Activated CD4-positive, alpha-beta memory T cell treated with anti-CD3 and anti-CD28 coated beads for 36 hours (primary cell): ENCODE data around the gene ADD1. TPM values are rescaled to one million over a fixed set of nuclear protein-coding genes. Genes with fewer than 3 reads are reported as not detected.

Experiments
- CTCF ChIA-PET: fragments of 350-600 bp; sonication (Branson Sonifier 250); formaldehyde crosslinking; loops from one replicate; lab custom pipeline; 2021; ENCODE audit warnings: antibody characterized with exemption, inconsistent platforms; lab: Charles Lee
- POLR2A ChIA-PET: fragments of 350-600 bp; sonication (Branson Sonifier 250); formaldehyde crosslinking; loops from one replicate; lab custom pipeline; 2021; ENCODE audit warnings: antibody characterized with exemption; lab: Charles Lee
- DNase-seq: peaks from one replicate; pipeline ENCODE4 v3.0.0-alpha.2; 2020
- H3K27ac Mint-ChIP-seq: one replicate; pipeline ENCODE4 v1.8.0; 2021; ENCODE audit warnings: mixed read lengths
- H3K27me3 Mint-ChIP-seq: one replicate; pipeline ENCODE4 v1.8.0; 2021; ENCODE audit warnings: mixed read lengths
- H3K36me3 Mint-ChIP-seq: one replicate; pipeline ENCODE4 v1.8.0; 2021; ENCODE audit warnings: mixed read lengths
- H3K4me1 Mint-ChIP-seq: one replicate; pipeline ENCODE4 v1.8.0; 2021; ENCODE audit warnings: low read depth, mixed read lengths
- H3K4me3 Mint-ChIP-seq: one replicate; pipeline ENCODE4 v1.8.0; 2021; ENCODE audit warnings: mild to moderate bottlenecking, mixed read lengths
- H3K9me3 Mint-ChIP-seq: one replicate; pipeline ENCODE4 v1.8.0; 2021; ENCODE audit warnings: mixed read lengths
- intact Hi-C: fragments of 100-400 bp; cut with micrococcal nuclease; formaldehyde crosslinking; loops from one replicate; pipeline ENCODE4 v1.15.1; 2023
- total RNA-seq, 2 experiments: library from RNA; stranded (reverse); gene quantifications; one replicate each; pipeline ENCODE4 v1.2.3, GENCODE V29; 2021

The ADD1 gene
- total RNA-seq, 2 experiments from 2014 or later = 212 TPM

DNA sequence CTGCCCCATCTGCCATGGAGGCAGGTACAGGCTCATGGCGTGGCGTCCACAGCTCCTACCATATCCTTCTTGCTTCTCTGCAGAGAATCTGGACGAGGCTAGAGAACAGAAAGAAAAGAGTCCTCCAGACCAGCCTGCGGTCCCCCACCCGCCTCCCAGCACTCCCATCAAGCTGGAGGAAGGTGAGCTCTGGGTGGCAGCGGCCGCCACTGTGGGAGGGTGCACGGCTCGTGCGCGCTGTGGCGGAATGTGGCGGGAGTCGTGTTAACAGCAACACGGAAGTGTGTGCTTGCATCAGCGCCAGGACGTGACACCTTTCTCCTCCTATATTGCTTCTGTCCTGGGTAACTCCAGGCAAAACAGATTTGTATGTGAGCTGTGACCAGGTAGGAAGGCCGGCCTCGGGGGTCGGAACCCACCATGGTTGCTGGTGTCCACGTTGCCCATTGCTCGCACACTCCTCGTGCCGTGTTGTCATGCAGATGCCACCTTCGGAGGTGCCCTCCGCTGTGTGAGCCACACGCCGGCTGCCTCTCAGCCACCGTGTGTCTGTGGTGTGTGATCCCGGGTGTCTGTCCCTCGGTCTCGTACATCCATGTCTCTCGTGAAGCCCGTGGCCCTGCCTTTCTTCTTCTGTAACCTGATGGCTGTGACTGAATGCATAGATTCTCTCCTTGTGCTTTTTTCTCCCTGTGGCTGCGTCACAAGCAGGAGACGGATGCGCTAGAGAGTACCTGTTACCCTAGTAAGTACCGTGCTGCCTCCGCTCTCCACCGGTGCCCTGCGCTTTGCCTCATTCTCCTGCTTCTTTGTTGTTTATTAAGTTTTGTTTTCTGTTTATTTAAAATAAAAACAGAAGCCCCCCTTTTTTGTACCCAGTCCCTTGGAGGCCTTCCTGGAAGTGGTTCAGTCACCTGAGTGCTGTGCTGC is 82.6 kb downstream of the ADD1 start:
- Mint-ChIP-seq H3K9me3 (no peaks in the 10 kb centered on the region), H3K27me3 (no peaks in the 10 kb centered on the region), H3K4me3 (no peak overlapping the region), H3K4me1 (peaks cover 25% of the 10 kb centered on the region), H3K36me3 (peaks cover 25% of the 10 kb centered on the region), H3K27ac (no peak overlapping the region)
- POLR2A ChIA-PET = no interaction called here
- CTCF ChIA-PET = no interaction called here
- DNase-seq = peak; percentile 4
- intact Hi-C loops = no loop called here

DNA sequence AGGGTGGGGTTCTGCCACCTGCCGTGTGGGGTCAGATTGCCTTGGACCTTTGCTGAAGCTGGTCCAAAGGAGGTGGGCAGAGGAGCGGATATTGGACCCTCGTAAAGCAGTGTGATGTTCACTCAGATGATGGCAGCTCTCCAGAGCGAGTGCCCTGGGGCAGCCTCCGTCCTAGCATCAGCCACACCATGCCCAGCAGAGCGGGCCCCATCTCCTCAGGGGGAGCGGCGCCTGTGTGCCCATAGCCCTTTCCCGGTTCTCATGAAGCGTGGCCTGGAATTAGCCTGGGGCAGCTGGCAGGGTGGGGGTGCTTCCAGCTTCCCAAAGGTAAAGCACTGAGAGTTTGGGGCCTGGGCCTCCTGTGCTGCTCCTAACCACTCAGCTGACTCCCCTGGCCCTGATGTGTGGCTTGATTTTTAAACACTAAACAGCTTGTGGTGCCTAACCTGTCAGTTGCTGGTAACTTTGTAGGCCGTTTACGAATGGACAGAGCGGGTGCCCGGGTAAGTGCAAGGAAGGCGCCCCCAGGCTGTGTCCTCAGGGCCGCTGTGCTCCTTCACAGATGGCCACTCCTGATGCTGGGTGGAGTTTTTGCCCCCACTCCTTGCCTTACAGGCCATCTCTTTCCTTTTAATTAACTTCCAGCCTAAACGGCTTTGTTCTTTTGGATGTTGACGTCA is 83.5 kb downstream of the ADD1 start:
- DNase-seq = peak; percentile 7
- CTCF ChIA-PET = no interaction called here
- H3K9me3 Mint-ChIP-seq = no peaks in the 10 kb centered on the region
- H3K27me3 Mint-ChIP-seq = no peaks in the 10 kb centered on the region
- POLR2A ChIA-PET = no interaction called here
- H3K36me3 Mint-ChIP-seq = peaks cover 32% of the 10 kb centered on the region
- H3K27ac Mint-ChIP-seq = peak overlapping the region; percentile 10
- H3K4me3 Mint-ChIP-seq = no peak overlapping the region
- peaks cover 22% of the 10 kb centered on the region for H3K4me1 Mint-ChIP-seq
- intact Hi-C loops = no loop called here

DNA sequence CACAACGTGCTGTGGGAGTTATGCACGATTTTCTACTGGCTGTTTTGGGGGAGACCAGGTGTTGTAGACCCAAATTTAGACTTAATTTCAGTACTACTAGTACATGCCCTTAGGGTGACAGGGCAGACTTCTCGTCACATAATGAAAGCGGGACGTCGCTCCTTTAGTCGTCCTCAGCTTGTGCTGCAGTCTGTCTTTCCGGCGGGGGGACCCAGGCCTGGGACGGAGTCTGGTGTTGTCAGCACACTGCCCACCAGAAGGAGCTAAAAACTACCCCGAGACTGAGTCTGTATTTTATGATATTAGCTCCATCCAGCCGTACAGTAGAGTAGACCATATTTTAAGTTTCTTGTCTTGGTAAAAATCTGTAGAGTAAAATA is 84.0 kb downstream of the ADD1 start:
- Mint-ChIP-seq H3K36me3 (peaks cover 34% of the 10 kb centered on the region), H3K27me3 (no peaks in the 10 kb centered on the region), H3K4me1 (peaks cover 19% of the 10 kb centered on the region), H3K9me3 (no peaks in the 10 kb centered on the region), H3K27ac (no peak overlapping the region), H3K4me3 (no peak overlapping the region)
- ChIA-PET CTCF (no interaction called here), POLR2A (no interaction called here)
- intact Hi-C loops = no loop called here
- peak; percentile 6 for DNase-seq

DNA sequence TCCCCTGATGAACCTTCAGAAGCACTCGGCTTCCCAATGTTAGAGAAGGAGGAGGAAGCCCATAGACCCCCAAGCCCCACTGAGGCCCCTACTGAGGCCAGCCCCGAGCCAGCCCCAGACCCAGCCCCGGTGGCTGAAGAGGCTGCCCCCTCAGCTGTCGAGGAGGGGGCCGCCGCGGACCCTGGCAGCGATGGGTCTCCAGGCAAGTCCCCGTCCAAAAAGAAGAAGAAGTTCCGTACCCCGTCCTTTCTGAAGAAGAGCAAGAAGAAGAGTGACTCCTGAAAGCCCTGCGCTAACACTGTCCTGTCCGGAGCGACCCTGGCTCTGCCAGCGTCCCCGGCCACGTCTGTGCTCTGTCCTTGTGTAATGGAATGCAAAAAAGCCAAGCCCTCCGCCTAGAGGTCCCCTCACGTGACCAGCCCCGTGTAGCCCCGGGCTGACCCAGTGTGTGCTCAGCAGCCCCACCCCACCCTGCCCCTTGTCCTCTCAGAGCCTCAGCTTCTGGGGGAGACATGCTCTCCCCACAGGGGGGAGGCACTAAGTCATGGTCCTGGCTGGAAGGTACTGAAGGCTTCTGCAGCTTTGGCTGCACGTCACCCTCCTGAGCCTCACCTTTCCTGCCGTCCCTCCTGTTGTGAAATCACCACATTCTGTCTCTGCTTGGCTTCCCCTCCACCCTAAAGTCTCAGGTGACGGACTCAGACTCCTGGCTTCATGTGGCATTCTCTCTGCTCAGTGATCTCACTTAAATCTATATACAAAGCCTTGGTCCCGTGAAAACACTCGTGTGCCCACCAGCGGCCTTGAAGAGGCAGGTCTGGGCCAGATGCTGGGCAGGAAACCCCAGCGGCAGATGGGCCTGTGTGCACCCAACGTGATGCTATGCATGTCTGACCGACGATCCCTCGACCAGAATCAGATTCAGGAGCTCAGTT is 84.9 kb downstream of the ADD1 start:
- peak overlapping the region; percentile 60 for H3K27ac Mint-ChIP-seq
- peaks cover 39% of the 10 kb centered on the region for H3K36me3 Mint-ChIP-seq
- ChIA-PET CTCF (interaction anchor here (1.0 to 1.4 kb wide), 2 partner anchors 26 to 34 kb away, joined by 3 read pairs; no protein-coding TSS in a partner anchor), POLR2A (interaction anchor here (0.7 to 1.5 kb wide), 2 partner anchors 11 to 13 kb away, joined by 3 read pairs; no protein-coding TSS in a partner anchor)
- no peak overlapping the region for H3K4me3 Mint-ChIP-seq
- DNase-seq = peak; percentile 8
- no peaks in the 10 kb centered on the region for H3K9me3 Mint-ChIP-seq
- H3K27me3 Mint-ChIP-seq = no peaks in the 10 kb centered on the region
- intact Hi-C loops = no loop called here
- peaks cover 17% of the 10 kb centered on the region for H3K4me1 Mint-ChIP-seq

DNA sequence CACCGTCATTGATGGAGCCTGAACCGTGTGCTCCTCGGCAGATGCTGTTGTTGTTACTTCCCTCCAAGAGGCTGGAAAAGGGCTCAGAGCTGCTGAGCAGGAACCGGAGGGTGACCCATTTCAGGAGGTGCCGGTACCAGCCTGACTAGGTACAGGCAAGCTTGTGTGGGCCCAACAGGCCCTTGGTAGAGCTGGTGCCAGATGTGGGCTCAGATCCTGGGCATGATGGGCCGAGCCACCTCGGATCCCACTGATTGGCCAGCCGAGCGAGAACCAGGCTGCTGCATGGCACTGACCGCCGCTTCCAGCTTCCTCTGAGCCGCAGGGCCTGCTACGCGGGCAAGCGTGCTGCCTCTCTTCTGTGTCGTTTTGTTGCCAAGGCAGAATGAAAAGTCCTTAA is 85.8 kb downstream of the ADD1 start:
- ChIA-PET CTCF (interaction anchor here (1.0 to 1.4 kb wide), 2 partner anchors 25 to 33 kb away, joined by 3 read pairs; no protein-coding TSS in a partner anchor), POLR2A (interaction anchor here (1.5 kb wide), 1 partner anchor 14 kb away, joined by 3 read pairs; no protein-coding TSS in a partner anchor)
- intact Hi-C loops = no loop called here
- Mint-ChIP-seq H3K27ac (peak overlapping the region; percentile 60), H3K4me3 (no peak overlapping the region), H3K9me3 (no peaks in the 10 kb centered on the region), H3K27me3 (no peaks in the 10 kb centered on the region), H3K4me1 (peaks cover 13% of the 10 kb centered on the region), H3K36me3 (peaks cover 37% of the 10 kb centered on the region)
- peak; percentile 7 for DNase-seq

DNA sequence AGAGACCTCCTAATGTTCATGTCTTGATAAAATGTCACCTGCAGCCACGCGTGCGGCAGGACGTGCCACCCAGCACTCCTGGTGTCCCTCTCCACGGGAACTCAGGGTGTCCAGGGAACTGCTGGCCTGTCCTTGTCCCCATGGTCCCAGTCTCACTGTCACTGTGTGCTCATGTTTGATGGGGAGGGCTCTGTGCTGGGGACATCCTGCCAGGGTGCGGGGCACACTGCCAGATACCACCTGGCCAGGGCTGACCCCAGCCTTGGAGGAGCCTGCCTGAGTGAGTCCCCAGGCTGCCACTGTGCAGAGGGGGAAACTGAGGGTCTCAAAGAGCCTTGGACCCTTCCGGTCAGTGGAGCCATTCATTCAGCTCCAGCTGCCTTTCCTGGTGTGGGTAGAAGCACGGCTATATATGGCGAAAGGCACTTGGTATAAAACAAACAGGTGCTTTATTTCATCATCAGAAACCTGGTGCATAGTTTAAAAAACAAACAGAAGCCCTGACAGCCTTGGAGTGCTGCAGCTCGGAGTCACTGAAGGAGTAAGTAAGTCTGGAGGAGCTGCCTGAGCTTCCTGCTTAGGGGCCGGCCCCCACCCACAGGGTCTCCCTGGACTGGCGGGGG is 86.6 kb downstream of the ADD1 start:
- peaks cover 39% of the 10 kb centered on the region for H3K36me3 Mint-ChIP-seq
- peaks cover 13% of the 10 kb centered on the region for H3K4me1 Mint-ChIP-seq
- peak; percentile 8 for DNase-seq
- H3K9me3 Mint-ChIP-seq = no peaks in the 10 kb centered on the region
- intact Hi-C loops = loop anchor here (10.0 kb wide), 1 partner anchor 685 kb away; the partner anchor contains the start of genes HAUS3 and POLN
- no peak overlapping the region for H3K4me3 Mint-ChIP-seq
- peak overlapping the region; percentile 62 for H3K27ac Mint-ChIP-seq
- H3K27me3 Mint-ChIP-seq = no peaks in the 10 kb centered on the region
- POLR2A ChIA-PET = no interaction called here
- CTCF ChIA-PET = interaction anchor here (1.3 kb wide), 1 partner anchor 26 kb away, joined by 3 read pairs; no protein-coding TSS in a partner anchor

DNA sequence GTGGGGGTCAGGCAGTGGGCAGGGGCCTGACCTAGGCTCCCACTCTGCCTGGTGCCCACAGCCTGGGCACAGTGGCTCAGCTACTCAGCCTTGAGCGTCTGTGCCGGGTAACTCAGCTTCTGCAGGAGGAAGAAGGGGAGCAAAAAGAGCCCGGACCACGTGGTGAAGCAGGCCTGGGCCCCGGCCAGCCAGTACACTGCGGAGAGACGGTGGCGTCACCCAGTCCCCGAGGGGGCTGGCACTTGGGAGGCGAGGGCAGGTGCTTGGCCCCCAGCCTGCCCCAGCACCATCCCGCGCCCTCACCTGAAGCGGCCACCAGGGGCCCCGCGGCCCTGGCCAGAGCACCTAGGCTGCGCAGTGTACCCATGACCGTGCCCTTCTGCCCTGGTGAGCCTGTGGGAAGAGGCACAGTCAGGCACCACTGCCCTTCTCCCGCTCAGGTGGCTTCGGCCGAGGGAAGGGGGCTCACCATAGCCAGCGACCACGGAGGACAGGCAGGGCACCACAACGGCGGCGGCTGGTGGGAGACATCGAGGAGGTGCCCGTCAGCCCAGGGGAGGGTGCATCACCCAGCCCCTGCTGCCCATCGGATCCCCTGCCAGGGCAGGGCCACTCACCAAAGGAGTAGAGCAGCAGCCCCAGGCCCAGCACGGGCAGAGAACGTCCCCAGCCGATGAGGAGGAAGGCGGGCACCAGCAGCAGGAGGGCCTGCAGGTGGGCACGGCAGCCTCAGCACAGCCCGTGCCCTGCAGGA is 87.3 kb downstream of the ADD1 start:
- Mint-ChIP-seq H3K4me3 (peak overlapping the region; percentile 98), H3K27me3 (no peaks in the 10 kb centered on the region), H3K9me3 (no peaks in the 10 kb centered on the region), H3K27ac (peak overlapping the region; percentile 62), H3K36me3 (peaks cover 44% of the 10 kb centered on the region), H3K4me1 (peaks cover 16% of the 10 kb centered on the region)
- intact Hi-C loops = loop anchor here (10.0 kb wide), 1 partner anchor 686 kb away; the partner anchor contains the start of genes HAUS3 and POLN
- ChIA-PET POLR2A (no interaction called here), CTCF (interaction anchor here (1.3 kb wide), 1 partner anchor 25 kb away, joined by 3 read pairs; no protein-coding TSS in a partner anchor)
- peak; percentile 16 for DNase-seq

DNA sequence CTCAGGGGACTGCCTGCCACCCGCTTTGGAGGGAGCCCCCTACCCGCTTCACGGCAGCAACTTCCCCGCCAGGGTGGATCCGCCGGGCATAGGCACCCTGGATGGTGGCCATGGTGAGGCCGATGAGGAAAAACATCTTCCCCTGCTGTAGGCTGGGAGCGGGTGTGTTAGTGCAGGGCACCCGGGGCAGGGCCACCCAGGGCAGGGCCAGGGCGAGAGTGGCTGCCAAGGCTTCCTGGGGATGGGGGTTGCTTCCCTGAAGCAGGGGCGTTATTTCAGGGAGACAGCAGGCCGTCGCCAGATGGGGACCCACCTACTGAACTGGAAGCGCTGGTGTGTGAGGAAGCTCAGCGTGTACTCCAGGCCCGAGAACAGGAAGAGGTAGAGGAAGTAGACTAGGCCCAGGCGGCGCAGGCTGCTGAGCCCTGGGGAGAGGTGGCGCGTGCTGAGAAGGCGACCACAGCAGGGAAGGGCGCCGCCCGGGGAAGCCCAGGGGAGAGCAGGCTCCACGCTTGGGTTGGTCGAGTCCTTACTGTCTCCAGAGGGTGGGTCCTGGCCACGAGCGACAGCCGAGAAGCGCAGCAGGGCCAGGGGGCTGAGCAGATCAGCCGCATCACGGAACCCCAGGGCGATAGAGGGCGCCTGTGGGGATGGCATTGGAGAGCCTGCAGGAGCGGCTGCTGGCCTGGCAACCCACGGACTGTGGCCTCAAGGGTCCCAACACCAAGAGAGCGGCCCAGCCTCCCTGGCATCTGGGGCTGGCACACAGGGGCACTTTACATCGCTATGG is 88.1 kb downstream of the ADD1 start:
- no peaks in the 10 kb centered on the region for H3K9me3 Mint-ChIP-seq
- H3K4me3 Mint-ChIP-seq = peak overlapping the region; percentile 98
- peak; percentile 76 for DNase-seq
- peaks cover 23% of the 10 kb centered on the region for H3K4me1 Mint-ChIP-seq
- no peaks in the 10 kb centered on the region for H3K27me3 Mint-ChIP-seq
- POLR2A ChIA-PET = no interaction called here
- intact Hi-C loops = loop anchor here (10.0 kb wide), 1 partner anchor 687 kb away; the partner anchor contains the start of genes HAUS3 and POLN
- CTCF ChIA-PET = no interaction called here
- H3K27ac Mint-ChIP-seq = peak overlapping the region; percentile 94
- peaks cover 51% of the 10 kb centered on the region for H3K36me3 Mint-ChIP-seq

DNA sequence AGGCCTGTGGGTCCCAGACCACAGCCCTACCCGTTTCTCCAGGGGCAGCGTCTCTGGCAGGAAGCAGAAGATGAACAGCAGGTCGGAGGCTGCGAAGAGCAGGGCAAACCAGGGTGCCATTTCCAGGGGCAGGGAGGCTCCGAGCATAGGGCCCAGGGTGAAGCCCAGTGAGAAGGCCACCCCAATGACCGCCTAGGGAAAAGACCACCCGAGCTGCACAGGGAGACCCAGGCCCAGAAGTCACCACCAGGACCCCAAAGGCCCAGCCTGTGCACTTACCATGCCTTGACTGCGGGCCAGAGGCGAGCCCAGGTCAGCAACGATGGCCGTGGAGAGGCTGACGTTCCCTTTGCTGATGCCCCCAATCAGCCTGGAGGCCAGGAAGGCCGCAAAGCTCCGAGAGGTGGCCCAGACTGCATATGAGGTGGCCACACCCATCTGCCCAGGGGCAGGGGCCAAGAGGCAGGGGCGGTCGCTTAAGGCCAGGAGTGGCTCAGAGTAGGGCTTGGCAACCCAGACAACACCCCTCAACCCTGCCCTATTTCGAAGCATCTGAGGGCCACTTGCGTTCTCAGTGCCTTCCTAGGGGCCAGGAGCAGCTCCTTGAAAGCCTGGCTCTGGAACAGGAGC is 88.8 kb downstream of the ADD1 start:
- H3K36me3 Mint-ChIP-seq = peaks cover 58% of the 10 kb centered on the region
- intact Hi-C loops = loop anchor here (10.0 kb wide), 1 partner anchor 688 kb away; the partner anchor contains the start of genes HAUS3 and POLN
- ChIA-PET POLR2A (interaction anchor here (1.3 kb wide), 1 partner anchor 22 kb away, joined by 5 read pairs; no protein-coding TSS in a partner anchor), CTCF (no interaction called here)
- H3K4me3 Mint-ChIP-seq = peak overlapping the region; percentile 98
- no peaks in the 10 kb centered on the region for H3K9me3 Mint-ChIP-seq
- peaks cover 31% of the 10 kb centered on the region for H3K4me1 Mint-ChIP-seq
- peak; percentile 24 for DNase-seq
- peak overlapping the region; percentile 94 for H3K27ac Mint-ChIP-seq
- H3K27me3 Mint-ChIP-seq = no peaks in the 10 kb centered on the region
